ENCODE measurements around the gene MGAT1. TPM values are rescaled to one million over a fixed set of nuclear protein-coding genes. Genes with fewer than 3 reads are reported as not detected.
A peak's percentile ranks its signal among the peaks of the same experiment; 100 is the strongest.

Gene MGAT1
- total RNA-seq: 100 to 1,000 TPM; 141 to 142 TPM

DNA sequence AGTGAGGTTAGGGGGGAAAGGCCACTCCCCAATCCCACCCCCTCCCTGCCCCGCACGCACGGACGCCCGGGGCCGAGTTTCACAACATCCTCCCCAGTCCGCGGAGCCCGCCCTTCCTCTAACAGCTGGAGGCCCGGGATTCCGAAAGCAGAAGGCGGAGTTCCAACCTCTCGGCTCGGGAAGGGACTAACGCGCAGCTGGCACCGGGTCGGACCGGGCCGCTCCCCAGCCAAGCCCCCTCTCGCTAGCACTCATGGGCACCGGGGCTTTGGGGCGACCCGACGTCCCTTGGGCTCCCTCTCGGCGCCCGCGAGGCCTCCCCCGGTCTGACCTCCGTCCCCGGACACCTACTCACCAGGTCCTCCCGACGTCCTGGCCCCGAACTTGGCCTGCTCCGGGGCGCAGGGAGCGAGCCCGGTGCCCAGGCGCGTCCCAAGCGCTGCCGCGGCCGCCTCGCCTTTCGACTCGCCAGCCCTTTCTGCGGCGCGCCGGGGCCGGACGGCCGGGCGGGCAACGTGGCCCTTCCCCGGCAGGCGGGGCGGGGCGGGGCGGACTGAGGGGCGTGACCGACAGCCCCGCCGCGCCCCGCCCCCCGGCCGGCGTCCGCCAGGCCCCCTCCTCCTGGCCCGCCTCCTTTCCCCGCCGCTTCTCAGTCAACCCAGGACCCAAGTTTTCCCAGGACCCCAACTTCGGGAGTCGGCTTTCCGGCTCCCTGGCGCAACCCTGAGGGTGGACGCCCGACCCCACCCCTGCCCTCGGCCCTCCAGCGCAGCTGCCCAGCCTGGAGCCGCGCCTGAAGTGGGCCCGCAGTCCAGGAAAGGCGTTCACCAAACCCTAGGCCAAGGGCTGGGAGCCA is at the start of gene MGAT1:
MGAT1 (minus strand) TSS at position 482 of the 856 bp plus-strand sequence. CDS start 9,835 bp downstream, outside the sequence.
- Mint-ChIP-seq H3K36me3 (peaks cover 62% of the 10 kb centered on the region), H3K27me3 (no peaks in the 10 kb centered on the region), H3K4me1 (peaks cover 76% of the 10 kb centered on the region), H3K4me3 (peak within 1 kb of the TSS; percentile 78), H3K9me3 (ENCODE audit: low read depth) (no peaks in the 10 kb centered on the region), H3K27ac (peak within 1 kb of the TSS; percentile 100)
- ATAC-seq (peak; percentile 60), DNase-seq (peak; percentile 82)
- CTCF ChIA-PET: interaction anchor here (0.7 to 3.3 kb wide), 10 partner anchors 8 to 333 kb away, joined by 3 to 16 read pairs (median 4); partner anchors contain the start of gene ZFP62

DNA sequence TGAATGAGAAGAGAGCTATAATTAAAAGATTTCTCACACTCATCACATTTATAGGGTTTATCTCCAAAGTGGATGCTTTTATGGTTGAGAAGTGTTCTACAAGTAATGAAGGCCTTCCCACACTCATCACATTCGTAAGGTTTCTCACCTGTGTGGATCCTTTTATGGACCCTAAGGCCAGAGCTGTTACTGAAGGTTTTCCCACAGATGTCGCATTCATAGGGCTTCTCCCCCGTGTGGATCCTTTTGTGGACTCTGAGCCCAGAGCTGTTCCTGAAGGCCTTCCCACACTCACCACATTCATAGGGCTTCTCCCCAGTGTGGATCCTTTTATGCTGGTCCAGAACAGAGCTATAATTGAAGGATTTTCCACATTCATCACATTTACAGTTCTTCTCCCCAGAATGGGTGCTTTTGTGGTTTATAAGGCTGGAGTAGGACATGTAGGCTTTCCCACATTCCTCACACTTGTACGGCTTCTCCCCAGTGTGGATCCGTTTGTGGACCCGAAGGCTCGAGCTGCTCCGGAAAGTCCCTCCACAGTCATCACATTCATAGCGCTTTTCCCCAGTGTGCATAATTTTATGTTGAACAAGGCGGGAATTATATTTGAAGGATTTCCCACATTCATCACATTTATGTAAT is 48.0 kb upstream of the MGAT1 start:
- CTCF ChIA-PET: interaction anchor here (0.9 to 2.1 kb wide), 4 partner anchors 10 to 18 kb away, joined by 3 to 7 read pairs (median 4); no protein-coding TSS in a partner anchor

DNA sequence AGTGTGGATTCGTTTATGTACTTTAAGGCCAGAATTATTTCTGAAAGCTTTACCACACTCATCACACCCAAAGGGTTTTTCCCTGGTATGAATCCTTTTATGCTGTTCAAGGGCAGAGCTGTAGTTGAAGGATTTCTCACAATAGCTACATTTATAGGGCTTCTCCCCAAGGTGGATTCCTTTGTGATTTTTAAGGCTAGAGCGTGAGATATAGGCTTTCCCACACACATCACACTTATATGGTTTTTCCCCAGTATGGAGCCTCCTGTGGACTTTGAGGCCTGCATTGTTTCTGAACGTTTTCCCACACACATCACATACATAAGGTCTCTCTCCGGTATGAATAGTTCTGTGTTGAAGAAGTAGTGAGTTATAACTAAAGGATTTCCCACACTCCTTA is 47.2 kb upstream of the MGAT1 start:
- Mint-ChIP-seq H3K27me3 (no peaks in the 10 kb centered on the region), H3K36me3 (peaks cover 87% of the 10 kb centered on the region), H3K9me3 (ENCODE audit: low read depth) (peaks cover 44% of the 10 kb centered on the region), H3K4me1 (no peaks in the 10 kb centered on the region), H3K4me3 (no peak overlapping the region), H3K27ac (no peak overlapping the region)
- CTCF ChIA-PET: interaction anchor here (0.5 to 2.1 kb wide), 4 partner anchors 8 to 19 kb away, joined by 3 to 7 read pairs (median 4); no protein-coding TSS in a partner anchor
- no peak for ATAC-seq
- no peak for DNase-seq

More for the DNA sequence above, 48.0 kb upstream of the MGAT1 start:
- Mint-ChIP-seq H3K27me3 (no peaks in the 10 kb centered on the region), H3K4me3 (no peak overlapping the region), H3K4me1 (no peaks in the 10 kb centered on the region), H3K9me3 (ENCODE audit: low read depth) (peaks cover 44% of the 10 kb centered on the region), H3K27ac (no peak overlapping the region), H3K36me3 (peaks cover 89% of the 10 kb centered on the region)
- no peak for ATAC-seq
- DNase-seq: no peak

DNA sequence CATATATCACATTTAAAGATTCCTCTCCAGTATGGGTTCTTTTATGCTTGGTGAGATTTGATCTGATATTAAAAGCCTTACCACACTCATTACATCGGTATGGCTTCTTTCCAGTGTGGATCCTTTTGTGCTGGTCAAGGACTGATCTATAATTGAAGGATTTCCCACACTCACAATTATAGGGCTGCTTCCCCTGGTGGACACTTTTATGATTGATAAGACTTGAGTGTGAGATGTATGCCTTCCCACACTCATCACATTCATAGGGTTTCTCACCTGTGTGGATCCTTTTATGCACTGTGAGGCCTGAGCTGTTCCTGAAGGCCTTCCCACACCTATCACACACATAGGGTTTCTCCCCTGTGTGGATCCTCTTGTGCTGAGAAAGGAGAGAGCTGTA is 46.3 kb upstream of the MGAT1 start:
- Mint-ChIP-seq H3K36me3 (peaks cover 81% of the 10 kb centered on the region), H3K4me3 (no peak overlapping the region), H3K4me1 (no peaks in the 10 kb centered on the region), H3K9me3 (ENCODE audit: low read depth) (peaks cover 44% of the 10 kb centered on the region), H3K27me3 (no peaks in the 10 kb centered on the region), H3K27ac (no peak overlapping the region)
- DNase-seq (no peak), ATAC-seq (no peak)
- CTCF ChIA-PET: no interaction called here

DNA sequence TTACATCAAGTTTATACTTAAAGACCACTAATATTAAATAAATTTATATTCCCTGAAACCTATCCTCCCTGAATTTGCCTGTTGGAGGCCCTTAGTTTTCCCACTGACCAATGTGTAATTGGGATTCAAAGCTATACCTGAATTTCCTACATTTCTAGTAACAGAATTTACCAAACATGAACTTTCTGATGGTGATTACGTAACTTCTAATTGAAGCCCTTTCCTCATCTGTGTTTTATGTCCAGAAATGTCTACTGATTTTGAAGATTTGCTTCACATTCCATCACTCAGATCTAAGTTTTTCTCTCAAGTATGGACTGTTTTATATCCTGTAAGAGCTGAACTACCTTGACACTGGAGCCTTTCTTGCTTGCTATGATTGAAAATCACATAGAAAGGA is 45.7 kb upstream of the MGAT1 start:
- H3K36me3 Mint-ChIP-seq: peaks cover 76% of the 10 kb centered on the region
- H3K4me1 Mint-ChIP-seq: no peaks in the 10 kb centered on the region
- ATAC-seq (no peak), DNase-seq (no peak)
- H3K27ac Mint-ChIP-seq: no peak overlapping the region
- H3K27me3 Mint-ChIP-seq: no peaks in the 10 kb centered on the region
- peaks cover 44% of the 10 kb centered on the region for H3K9me3 Mint-ChIP-seq (ENCODE audit: low read depth)
- CTCF ChIA-PET: no interaction called here
- H3K4me3 Mint-ChIP-seq: no peak overlapping the region

DNA sequence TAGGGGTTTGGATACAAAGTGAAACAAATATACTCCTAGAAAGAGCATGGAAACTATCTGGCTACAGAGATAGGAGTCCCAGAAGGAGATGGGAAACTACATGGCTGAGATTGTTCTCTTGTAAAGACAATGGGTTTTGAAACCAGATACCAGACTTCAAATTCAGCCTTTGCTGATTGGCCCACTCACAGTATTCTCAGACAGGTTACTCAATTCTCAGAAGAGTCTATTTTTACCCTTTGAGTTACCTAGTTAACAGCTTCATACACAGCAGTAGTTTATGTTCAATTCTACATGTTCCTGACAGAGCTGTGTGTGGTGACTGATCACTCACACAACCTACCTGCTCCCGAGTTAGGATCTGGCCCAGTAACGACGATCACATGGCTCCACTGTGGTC is 44.4 kb upstream of the MGAT1 start:
- no peak for DNase-seq
- Mint-ChIP-seq H3K36me3 (peaks cover 68% of the 10 kb centered on the region), H3K9me3 (ENCODE audit: low read depth) (peaks cover 42% of the 10 kb centered on the region), H3K4me1 (no peaks in the 10 kb centered on the region), H3K27ac (no peak overlapping the region), H3K27me3 (no peaks in the 10 kb centered on the region), H3K4me3 (no peak overlapping the region)
- CTCF ChIA-PET: no interaction called here
- no peak for ATAC-seq

DNA sequence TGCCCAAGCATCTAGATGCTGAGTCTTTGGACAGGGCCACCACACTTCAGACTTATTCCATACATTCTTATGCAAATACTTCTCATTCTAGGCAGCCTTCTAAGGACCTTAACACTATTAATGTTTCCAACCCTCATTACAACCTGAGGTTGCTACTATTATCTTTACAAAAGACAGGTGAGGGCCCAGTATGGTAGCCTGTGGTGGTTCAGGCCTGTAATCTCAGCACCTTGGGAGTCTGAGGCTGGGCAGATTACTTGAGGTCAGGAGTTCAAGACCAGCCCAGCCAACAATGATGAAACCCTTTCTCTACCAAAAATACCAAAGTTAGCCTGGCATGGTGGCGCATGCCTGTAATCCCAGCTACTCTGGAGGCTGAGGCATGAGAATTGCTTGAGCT is 42.3 kb upstream of the MGAT1 start:
- ATAC-seq (no peak), DNase-seq (no peak)
- peaks cover 48% of the 10 kb centered on the region for H3K36me3 Mint-ChIP-seq
- no peak overlapping the region for H3K27ac Mint-ChIP-seq
- peaks cover 24% of the 10 kb centered on the region for H3K9me3 Mint-ChIP-seq (ENCODE audit: low read depth)
- no peak overlapping the region for H3K4me3 Mint-ChIP-seq
- CTCF ChIA-PET: no interaction called here
- H3K27me3 Mint-ChIP-seq: no peaks in the 10 kb centered on the region
- H3K4me1 Mint-ChIP-seq: no peaks in the 10 kb centered on the region

DNA sequence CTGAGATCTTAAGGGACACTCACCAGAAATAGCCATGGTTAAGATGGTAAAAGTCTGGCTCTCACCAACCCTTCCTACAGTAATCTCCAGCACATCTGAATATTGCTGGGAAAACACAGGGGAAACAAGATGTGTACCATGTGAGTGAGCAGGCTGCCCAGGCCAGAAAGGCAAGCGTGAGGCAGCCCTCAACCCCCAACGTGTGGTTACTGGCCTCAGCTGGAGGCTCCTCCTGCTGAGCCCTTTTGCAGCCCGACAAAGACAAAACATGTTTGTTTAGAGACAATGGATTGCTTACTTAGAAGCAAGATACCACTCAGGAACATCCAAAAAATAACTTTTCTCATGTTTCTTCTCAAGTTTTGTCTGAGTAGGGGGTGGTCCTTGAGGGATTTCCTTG is 41.8 kb upstream of the MGAT1 start:
- no peak overlapping the region for H3K4me3 Mint-ChIP-seq
- DNase-seq (no peak), ATAC-seq (no peak)
- H3K4me1 Mint-ChIP-seq: no peaks in the 10 kb centered on the region
- H3K27me3 Mint-ChIP-seq: no peaks in the 10 kb centered on the region
- H3K36me3 Mint-ChIP-seq: peaks cover 46% of the 10 kb centered on the region
- CTCF ChIA-PET: no interaction called here
- H3K9me3 Mint-ChIP-seq (ENCODE audit: low read depth): peaks cover 20% of the 10 kb centered on the region
- H3K27ac Mint-ChIP-seq: no peak overlapping the region

DNA sequence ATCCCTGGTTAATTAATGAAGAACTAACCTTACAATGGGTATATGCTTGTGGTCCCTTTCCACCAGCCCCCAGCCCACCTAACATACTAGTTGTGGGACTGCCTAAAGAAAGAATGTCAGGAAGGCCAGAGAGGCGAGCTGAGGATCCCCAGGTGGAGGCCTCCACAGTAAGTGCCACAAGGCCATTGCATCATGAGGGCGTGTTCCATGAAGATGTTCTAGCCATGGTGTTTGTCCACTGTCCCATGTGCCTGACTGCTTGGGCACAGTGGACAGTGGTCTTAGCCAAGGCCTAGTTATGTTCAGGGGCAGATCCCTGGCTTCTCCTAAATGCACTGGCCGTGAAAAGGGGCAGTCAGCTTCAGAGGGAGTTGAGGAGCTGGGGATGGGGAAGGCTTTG is 37.3 kb upstream of the MGAT1 start:
- H3K27ac Mint-ChIP-seq: no peak overlapping the region
- CTCF ChIA-PET: no interaction called here
- no peak overlapping the region for H3K4me3 Mint-ChIP-seq
- H3K4me1 Mint-ChIP-seq: no peaks in the 10 kb centered on the region
- no peak for DNase-seq
- peaks cover 3% of the 10 kb centered on the region for H3K9me3 Mint-ChIP-seq (ENCODE audit: low read depth)
- no peak for ATAC-seq
- no peaks in the 10 kb centered on the region for H3K27me3 Mint-ChIP-seq
- H3K36me3 Mint-ChIP-seq: peaks cover 32% of the 10 kb centered on the region

DNA sequence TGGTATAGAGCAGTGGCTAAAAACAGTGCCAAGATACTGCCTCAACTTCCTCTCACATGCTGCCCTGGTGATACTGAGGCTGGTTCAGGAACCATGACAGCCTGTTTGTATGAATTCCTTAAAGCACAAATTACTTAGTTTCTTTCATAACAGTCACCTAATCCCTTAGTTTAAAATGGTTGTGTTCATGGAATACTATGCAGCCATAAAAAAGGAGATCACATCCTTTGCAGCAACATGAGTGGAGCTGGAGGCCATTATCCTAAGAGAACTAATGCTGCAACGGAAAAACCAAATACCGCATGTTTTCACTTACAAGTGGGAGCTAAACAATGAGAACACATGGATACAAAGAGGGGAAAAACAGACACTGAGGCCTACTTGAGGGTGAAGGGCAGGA is 36.6 kb upstream of the MGAT1 start:
- Mint-ChIP-seq H3K4me3 (no peak overlapping the region), H3K36me3 (peaks cover 39% of the 10 kb centered on the region), H3K9me3 (ENCODE audit: low read depth) (peaks cover 3% of the 10 kb centered on the region), H3K4me1 (peaks cover 4% of the 10 kb centered on the region), H3K27me3 (no peaks in the 10 kb centered on the region), H3K27ac (no peak overlapping the region)
- ATAC-seq: no peak
- DNase-seq: no peak
- CTCF ChIA-PET: no interaction called here

DNA sequence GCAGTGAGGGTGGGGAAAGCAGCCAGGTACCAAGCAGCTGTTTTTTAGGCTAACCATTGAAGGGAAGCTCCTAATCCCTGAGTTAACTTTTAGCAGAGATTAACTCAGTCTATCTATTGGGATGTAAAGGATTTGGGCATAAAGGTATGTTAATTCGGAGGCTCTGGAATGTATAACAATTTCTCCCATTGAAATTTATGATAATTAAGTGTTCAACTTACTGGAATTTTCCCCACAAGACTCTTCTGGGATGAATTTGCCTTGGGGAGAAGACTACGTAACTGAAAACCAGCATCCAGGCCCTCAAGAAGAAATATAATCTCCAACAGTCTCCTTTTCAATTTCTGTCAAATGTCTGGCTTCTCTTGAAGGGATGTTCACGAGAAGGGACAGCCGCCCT is 34.9 kb upstream of the MGAT1 start:
- Mint-ChIP-seq H3K4me1 (peaks cover 16% of the 10 kb centered on the region), H3K27me3 (no peaks in the 10 kb centered on the region), H3K27ac (no peak overlapping the region), H3K36me3 (peaks cover 49% of the 10 kb centered on the region), H3K9me3 (ENCODE audit: low read depth) (peaks cover 3% of the 10 kb centered on the region), H3K4me3 (no peak overlapping the region)
- ATAC-seq (no peak), DNase-seq (no peak)
- CTCF ChIA-PET: interaction anchor here (1.1 kb wide), 1 partner anchor 13 kb away, joined by 3 read pairs; no protein-coding TSS in a partner anchor

DNA sequence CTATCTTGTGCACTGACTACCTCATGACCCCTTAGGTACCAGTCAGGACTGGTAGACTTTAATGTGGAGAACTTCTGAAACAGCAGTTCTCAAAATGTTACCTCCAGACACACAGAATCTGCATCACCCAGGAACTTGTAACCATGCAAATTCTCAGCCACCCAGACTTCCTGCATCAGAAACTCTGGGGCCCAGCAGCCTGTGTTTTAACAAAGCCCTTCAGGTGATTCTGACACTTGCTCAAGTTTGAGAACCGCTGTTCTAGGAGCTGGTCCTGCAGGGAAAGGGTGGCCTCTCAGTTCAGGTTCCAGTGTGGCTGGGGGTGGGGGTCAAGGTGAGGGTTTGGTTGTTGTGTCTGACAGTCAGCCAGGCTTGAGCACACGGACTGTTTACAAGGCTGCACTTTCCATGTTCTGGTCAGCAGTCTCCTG is 30.0 kb upstream of the MGAT1 start:
- H3K27ac Mint-ChIP-seq: peak overlapping the region; percentile 98
- H3K36me3 Mint-ChIP-seq: peaks cover 59% of the 10 kb centered on the region
- no peaks in the 10 kb centered on the region for H3K9me3 Mint-ChIP-seq (ENCODE audit: low read depth)
- no peaks in the 10 kb centered on the region for H3K27me3 Mint-ChIP-seq
- CTCF ChIA-PET: interaction anchor here (0.6 to 3.7 kb wide), 6 partner anchors 18 to 43 kb away, joined by 3 to 14 read pairs (median 4); no protein-coding TSS in a partner anchor
- ATAC-seq (no peak), DNase-seq (peak; percentile 60)
- peak overlapping the region; percentile 100 for H3K4me3 Mint-ChIP-seq
- peaks cover 30% of the 10 kb centered on the region for H3K4me1 Mint-ChIP-seq

DNA sequence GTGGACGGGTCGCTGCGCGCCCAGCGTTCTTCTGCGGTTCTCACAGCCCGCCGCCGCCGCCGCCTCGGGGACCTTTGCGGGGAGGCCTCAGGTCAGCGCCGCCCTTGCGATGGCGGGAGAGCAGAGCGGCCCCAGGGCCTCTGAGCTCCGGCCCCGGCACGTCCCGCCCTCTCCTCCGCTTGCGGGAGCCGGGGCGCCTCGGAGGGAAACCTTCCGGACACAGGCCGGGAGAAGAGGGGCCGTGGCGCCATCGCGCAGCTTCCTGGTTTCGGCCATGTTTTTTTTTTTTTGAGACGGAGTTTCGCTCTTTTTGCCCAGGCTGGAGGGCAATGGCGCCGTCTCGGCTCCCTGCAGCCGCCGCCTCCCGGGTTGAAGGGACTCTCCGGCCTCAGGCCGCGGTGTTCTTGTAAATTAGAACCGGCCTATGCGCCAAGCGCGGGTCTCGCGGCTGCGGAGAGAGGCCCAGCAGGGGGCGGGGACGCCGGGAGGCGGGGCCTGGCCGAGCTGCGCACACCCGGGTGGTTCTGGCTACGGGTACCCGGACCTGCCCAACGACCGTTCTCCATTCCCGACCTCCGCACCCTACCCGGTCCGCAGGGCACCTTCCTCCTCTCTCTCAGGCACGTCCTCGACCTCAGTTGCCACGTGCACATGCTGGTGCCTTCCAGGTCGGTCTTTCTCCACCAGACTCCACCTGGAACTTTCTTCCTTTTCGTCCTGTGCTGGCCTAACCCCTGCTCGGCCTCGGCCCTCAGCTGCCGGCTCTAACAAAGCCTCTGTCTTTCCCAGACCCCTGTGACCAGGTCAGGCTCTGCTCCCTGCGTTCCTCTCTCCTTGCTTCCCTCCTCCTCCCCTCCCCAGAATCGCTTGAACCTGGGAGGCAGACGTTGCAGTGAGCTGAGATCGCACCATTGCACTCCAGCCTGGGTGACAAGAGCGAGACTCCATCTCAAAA is 28.8 kb upstream of the MGAT1 start:
- ATAC-seq (peak; percentile 86), DNase-seq (peak; percentile 84)
- Mint-ChIP-seq H3K27ac (peak overlapping the region; percentile 98), H3K36me3 (peaks cover 51% of the 10 kb centered on the region), H3K9me3 (ENCODE audit: low read depth) (no peaks in the 10 kb centered on the region), H3K27me3 (no peaks in the 10 kb centered on the region), H3K4me1 (peaks cover 31% of the 10 kb centered on the region), H3K4me3 (peak overlapping the region; percentile 100)
- CTCF ChIA-PET: interaction anchor here (0.8 to 3.7 kb wide), 18 partner anchors 10 to 113 kb away, joined by 3 to 16 read pairs (median 6); partner anchors contain the start of gene MGAT1

Data from activated CD8-positive, alpha-beta memory T cell treated with anti-CD3 and anti-CD28 coated beads, Interleukin-2, amount 10 ng/mL, durations not matched to agents 7 days and 5 days (primary cell).